ENCODE data around the gene EYS. TPM values are rescaled to one million over a fixed set of nuclear protein-coding genes. Genes with fewer than 3 reads are reported as not detected.

Gene EYS
- total RNA-seq, 1 experiment from 2014 or later, result not detected

GRCh38 chr6:64383277-64383676 is 1323.7 kb downstream of the EYS start:
- Histone ChIP-seq H2AFZ (ENCODE audit: low read depth, low read length, poor library complexity, severe bottlenecking) (no peak overlapping the region), H3K9me3 (ENCODE audit: control insufficient read depth in 1 of 2, insufficient read depth in 1 of 2, low read depth in 1 of 2, low read length in 2 of 2) (peaks cover 6 to 15% of the 10 kb centered on the region in 2 experiments; a peak in 3 of 4 replicates), H3K27me3 (ENCODE audit: insufficient read depth, low read length) (no peaks in the 10 kb centered on the region), H3K4me3 (replicated peaks in 1 of 2; ENCODE audit: low read depth in 1 of 2, low read length in 2 of 2) (no peak overlapping the region), H3K79me2 (ENCODE audit: insufficient read depth, low read length) (no peaks in the 10 kb centered on the region), H4K20me1 (ENCODE audit: insufficient read depth) (no peaks in the 10 kb centered on the region), H3K27ac (ENCODE audit: low read depth, low read length) (no peak overlapping the region), H3K36me3 (ENCODE audit: control insufficient read depth in 1 of 2, insufficient read depth in 2 of 2, low read length in 2 of 2) (no peaks in the 10 kb centered on the region), H3K4me1 (ENCODE audit: control insufficient read depth in 1 of 2, insufficient read depth in 2 of 2, low read length in 2 of 2) (no peaks in the 10 kb centered on the region), H3K9ac (ENCODE audit: low read length) (no peak overlapping the region), H3K9me2 (ENCODE audit: insufficient read depth) (no peaks in the 10 kb centered on the region), H3K4me2 (ENCODE audit: low read length) (no peak overlapping the region)
- ATAC-seq (no peak), DNase-seq (ENCODE audit: low read depth, low spot score) (no peak)
- RAD21 ChIA-PET (ENCODE audit: low non-redundant PET in 1 of 2, low total read pairs in 2 of 2, uncharacterized antibody in 2 of 2, unreplicated experiment in 2 of 2), result no interaction called here
- POLR2A ChIA-PET, result no interaction called here
- no peak for TF ChIP-seq RAD21 (IDR thresholded peaks at IDR 0.05; ENCODE audit: low read depth)
- TF ChIP-seq ZNF274 (IDR thresholded peaks at IDR 0.05; ENCODE audit: low read depth, low read length), result no peak
- TF ChIP-seq, protein P1, sequence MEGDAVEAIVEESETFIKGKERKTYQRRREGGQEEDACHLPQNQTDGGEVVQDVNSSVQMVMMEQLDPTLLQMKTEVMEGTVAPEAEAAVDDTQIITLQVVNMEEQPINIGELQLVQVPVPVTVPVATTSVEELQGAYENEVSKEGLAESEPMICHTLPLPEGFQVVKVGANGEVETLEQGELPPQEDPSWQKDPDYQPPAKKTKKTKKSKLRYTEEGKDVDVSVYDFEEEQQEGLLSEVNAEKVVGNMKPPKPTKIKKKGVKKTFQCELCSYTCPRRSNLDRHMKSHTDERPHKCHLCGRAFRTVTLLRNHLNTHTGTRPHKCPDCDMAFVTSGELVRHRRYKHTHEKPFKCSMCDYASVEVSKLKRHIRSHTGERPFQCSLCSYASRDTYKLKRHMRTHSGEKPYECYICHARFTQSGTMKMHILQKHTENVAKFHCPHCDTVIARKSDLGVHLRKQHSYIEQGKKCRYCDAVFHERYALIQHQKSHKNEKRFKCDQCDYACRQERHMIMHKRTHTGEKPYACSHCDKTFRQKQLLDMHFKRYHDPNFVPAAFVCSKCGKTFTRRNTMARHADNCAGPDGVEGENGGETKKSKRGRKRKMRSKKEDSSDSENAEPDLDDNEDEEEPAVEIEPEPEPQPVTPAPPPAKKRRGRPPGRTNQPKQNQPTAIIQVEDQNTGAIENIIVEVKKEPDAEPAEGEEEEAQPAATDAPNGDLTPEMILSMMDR (IDR thresholded peaks at IDR 0.05 in 2 of 3, conservative IDR thresholded peaks at IDR 0.05 in 1 of 3; ENCODE audit: borderline replicate concordance in 1 of 3, insufficient read depth in 1 of 3, low read depth in 2 of 3, low read length in 2 of 3), result no peak
- TF ChIP-seq CBX3 (IDR thresholded peaks at IDR 0.05; ENCODE audit: low read depth), result no peak
- no peak for TF ChIP-seq ELF1 (IDR thresholded peaks at IDR 0.05; ENCODE audit: borderline replicate concordance, low read depth)
- no peak for TF ChIP-seq EZH2phosphoT487 (IDR thresholded peaks at IDR 0.05; ENCODE audit: borderline replicate concordance)
- no peak for TF ChIP-seq MAX (IDR thresholded peaks at IDR 0.05)
- no peak for TF ChIP-seq SP1 (IDR thresholded peaks at IDR 0.05; ENCODE audit: low read depth)
- TF ChIP-seq JUND (IDR thresholded peaks at IDR 0.05), result no peak
- no peak for TF ChIP-seq EZH2 (IDR thresholded peaks at IDR 0.05)
- CTCF ChIA-PET, result no interaction called here
- BruUV-seq (replicated peaks), result no TSS peak
- intact Hi-C loops (cut with micrococcal nuclease), result no loop called here
